Stimulated activated CD4-positive, alpha-beta T cell treated with anti-CD3 and anti-CD28 coated beads, Interleukin-15, amount 100 ng/mL, for 48 hours (primary cell): ENCODE results near the gene PEX14.

ENCODE experiments used
- DNase-seq, 2 donors: peaks; one replicate each; pipeline ENCODE4 v3.0.0-alpha.2; 2020; ENCODE audit warnings: low read depth in 2 of 2

PEX14 gene

GRCh38 chr1:10540277-10541005 is 65.7 kb downstream of the PEX14 start:
- DNase-seq = no peak

GRCh38 chr1:10541286-10541685 is 66.5 kb downstream of the PEX14 start:
- DNase-seq = no peak

GRCh38 chr1:10544239-10544638 is 69.5 kb downstream of the PEX14 start:
- DNase-seq = no peak

GRCh38 chr1:10546896-10547295 is 72.1 kb downstream of the PEX14 start:
- no peak for DNase-seq

- DNase-seq = no peak
These were observed 75.3 kb downstream of the PEX14 start for GRCh38 chr1:10549904-10550664.

GRCh38 chr1:10553118-10553517 is 78.4 kb downstream of the PEX14 start:
- no peak for DNase-seq

GRCh38 chr1:10555635-10556429 is 81.1 kb downstream of the PEX14 start:
- DNase-seq = no peak

- DNase-seq = no peak
These were observed 81.8 kb downstream of the PEX14 start for GRCh38 chr1:10556430-10557005.

GRCh38 chr1:10557714-10558113 is 83.0 kb downstream of the PEX14 start:
- DNase-seq = no peak

GRCh38 chr1:10559386-10559785 is 84.6 kb downstream of the PEX14 start:
- DNase-seq = no peak

- DNase-seq = no peak
These were observed 86.7 kb downstream of the PEX14 start for GRCh38 chr1:10561497-10561896.

- no peak for DNase-seq
These were observed 87.2 kb downstream of the PEX14 start for GRCh38 chr1:10561955-10562354.

GRCh38 chr1:10564063-10564462 is 89.3 kb downstream of the PEX14 start:
- no peak for DNase-seq

GRCh38 chr1:10569531-10569930 is 94.8 kb downstream of the PEX14 start:
- no peak for DNase-seq

GRCh38 chr1:10575616-10576015 is 100.9 kb downstream of the PEX14 start:
- no peak for DNase-seq

GRCh38 chr1:10578070-10578469 is 103.3 kb downstream of the PEX14 start:
- DNase-seq = no peak

- no peak for DNase-seq
These were observed 108.9 kb downstream of the PEX14 start for GRCh38 chr1:10583641-10584040.

GRCh38 chr1:10585242-10585641 is 110.5 kb downstream of the PEX14 start:
- no peak for DNase-seq

GRCh38 chr1:10586125-10586524 is 111.4 kb downstream of the PEX14 start:
- no peak for DNase-seq

GRCh38 chr1:10588640-10589039 is 113.9 kb downstream of the PEX14 start:
- no peak for DNase-seq

GRCh38 chr1:10589074-10589473 is 114.3 kb downstream of the PEX14 start:
- DNase-seq = no peak

GRCh38 chr1:10591010-10591409 is 116.3 kb downstream of the PEX14 start:
- DNase-seq = no peak
